Trophoblast cell (in vitro differentiated cells and primary cell): ENCODE results near the gene MAP7.

ENCODE experiments used
- DNase-seq, 2 donors: peaks; one replicate each; pipeline ENCODE4 v3.0.0-alpha.2; 2016
- H2AFZ ChIP-seq: 2 replicates; pipeline ENCODE4 v1.6.1; 2013; ENCODE audit warnings: low read length, moderate library complexity, mild to moderate bottlenecking; ENCODE audit not compliant: insufficient read depth, poor library complexity
- H2AK5ac ChIP-seq: 2 replicates; pipeline ENCODE4 v1.6.1; 2013; ENCODE audit warnings: mild to moderate bottlenecking, low read length
- H2BK120ac ChIP-seq: 2 replicates; pipeline ENCODE4 v1.6.1; 2013; ENCODE audit warnings: low read length, mild to moderate bottlenecking, moderate library complexity; ENCODE audit not compliant: insufficient read depth, poor library complexity
- H2BK12ac ChIP-seq: 2 replicates; pipeline ENCODE4 v1.6.1; 2013; ENCODE audit warnings: mild to moderate bottlenecking, low read length, moderate library complexity
- H2BK5ac ChIP-seq: 2 replicates; pipeline ENCODE4 v1.6.1; 2013; ENCODE audit warnings: low read length, low read depth, moderate library complexity, mild to moderate bottlenecking; ENCODE audit not compliant: poor library complexity
- H3K14ac ChIP-seq: 2 replicates; pipeline ENCODE4 v1.6.1; 2013; ENCODE audit warnings: mild to moderate bottlenecking, low read length
- H3K18ac ChIP-seq: 2 replicates; pipeline ENCODE4 v1.6.1; 2013; ENCODE audit warnings: mild to moderate bottlenecking, low read length
- H3K23ac ChIP-seq: 2 replicates; pipeline ENCODE4 v1.6.1; 2013; ENCODE audit warnings: low read length
- H3K27ac ChIP-seq: 2 replicates; pipeline ENCODE4 v1.5.1; 2013; ENCODE audit warnings: low read depth, mild to moderate bottlenecking, inconsistent platforms, low read length, moderate library complexity
- H3K27me3 ChIP-seq: 2 replicates; pipeline ENCODE4 v1.6.1; 2013; ENCODE audit warnings: inconsistent platforms, mild to moderate bottlenecking, low read length, moderate library complexity; ENCODE audit not compliant: insufficient read depth
- H3K36me3 ChIP-seq, 2 experiments: 1 replicate in 1 of 2; 2 replicates in 1 of 2; pipeline ENCODE4 v1.6.1; 2013; ENCODE audit warnings: low read length in 2 of 2, mild to moderate bottlenecking in 2 of 2, moderate library complexity in 1 of 2; ENCODE audit not compliant: insufficient read depth in 2 of 2, control insufficient read depth in 1 of 2
- H3K4ac ChIP-seq: 2 replicates; pipeline ENCODE4 v1.6.1; 2013; ENCODE audit warnings: low read depth, mild to moderate bottlenecking, low read length, moderate library complexity
- H3K4me1 ChIP-seq, 2 experiments: 1 replicate in 1 of 2; 2 replicates in 1 of 2; pipeline ENCODE4 v1.6.1; 2013; ENCODE audit warnings: low read length in 2 of 2, mild to moderate bottlenecking in 2 of 2, moderate library complexity in 1 of 2; ENCODE audit not compliant: insufficient read depth in 2 of 2, control insufficient read depth in 1 of 2
- H3K4me2 ChIP-seq: 2 replicates; pipeline ENCODE4 v1.6.1; 2013; ENCODE audit warnings: inconsistent platforms, mild to moderate bottlenecking, low read length, moderate library complexity
- H3K4me3 ChIP-seq: 2 replicates; pipeline ENCODE4 v1.5.1; 2013; ENCODE audit warnings: mild to moderate bottlenecking, low read depth, low read length, inconsistent platforms
- H3K79me1 ChIP-seq: one replicate; pipeline ENCODE4 v1.6.1; 2013; ENCODE audit warnings: low read length
- H3K79me2 ChIP-seq: 2 replicates; pipeline ENCODE4 v1.6.1; 2013; ENCODE audit warnings: low read length, mild to moderate bottlenecking; ENCODE audit not compliant: control insufficient read depth, insufficient read depth, poor library complexity
- H3K9ac ChIP-seq: 2 replicates; pipeline ENCODE4 v1.6.1; 2013; ENCODE audit warnings: mild to moderate bottlenecking, low read length
- H3K9me3 ChIP-seq: 2 replicates; pipeline ENCODE4 v1.6.1; 2013; ENCODE audit warnings: low read depth, mild to moderate bottlenecking, control low read depth, inconsistent platforms, low read length; ENCODE audit not compliant: insufficient read depth
- H4K12ac ChIP-seq: 2 replicates; pipeline ENCODE4 v1.6.1; 2013; ENCODE audit warnings: low read depth, mild to moderate bottlenecking, low read length, moderate library complexity
- H4K8ac ChIP-seq: 2 replicates; pipeline ENCODE4 v1.6.1; 2013; ENCODE audit warnings: low read depth, mild to moderate bottlenecking, low read length, moderate library complexity
- H4K91ac ChIP-seq: one replicate; pipeline ENCODE4 v1.6.1; 2013; ENCODE audit warnings: low read depth, mild to moderate bottlenecking, low read length, moderate library complexity
- WGBS: extraction: QIAGEN DNeasy Blood & Tissue Kit; methylation state at CpG from one replicate; pipeline ENCODE4 v1.1.7; 2013; ENCODE audit warnings: missing lambda C conversion rate; ENCODE audit not compliant: insufficient read length, insufficient coverage; ENCODE audit errors: extremely low coverage; 5-methylcytosine and 5-hydroxymethylcytosine counted together

The MAP7 gene

DNA sequence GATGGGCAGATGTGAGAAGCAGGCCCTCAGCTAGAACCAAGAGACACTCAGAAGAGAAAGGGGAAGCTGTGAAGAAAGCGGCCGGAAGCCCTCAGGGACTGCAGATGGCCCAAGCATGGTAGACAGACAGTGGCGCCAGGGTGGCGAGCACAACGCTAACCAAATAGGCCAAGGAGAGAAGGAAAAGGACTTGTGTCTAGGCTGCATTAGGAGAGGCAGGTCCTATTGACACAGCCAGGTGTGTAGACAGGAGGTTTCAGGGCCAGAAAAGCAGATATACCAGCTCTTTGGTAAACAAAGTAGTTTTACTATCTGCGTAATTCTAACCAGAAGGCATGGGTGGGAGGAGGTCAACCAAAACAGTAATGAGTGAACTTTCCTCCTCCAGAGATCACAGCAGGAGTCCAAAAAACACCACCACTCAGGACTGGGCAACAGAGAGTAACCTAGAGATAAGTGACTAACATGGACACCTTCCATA lies 15.8 kb upstream of the MAP7 start:
- no peak overlapping the region for H3K27ac ChIP-seq
- H3K36me3 ChIP-seq, result no peaks in the 10 kb centered on the region
- H3K79me1 ChIP-seq, result no peaks in the 10 kb centered on the region
- H3K23ac ChIP-seq, result no peak overlapping the region
- no peak overlapping the region for H3K4me3 ChIP-seq
- H3K4me2 ChIP-seq, result no peak overlapping the region
- H2AK5ac ChIP-seq, result no peak overlapping the region
- no peaks in the 10 kb centered on the region for H3K4me1 ChIP-seq
- H4K8ac ChIP-seq, result no peak overlapping the region
- no peak overlapping the region for H3K18ac ChIP-seq
- no peak overlapping the region for H2BK120ac ChIP-seq
- H2AFZ ChIP-seq, result no peak overlapping the region
- DNase-seq, result no peak
- no peaks in the 10 kb centered on the region for H3K9me3 ChIP-seq
- H3K79me2 ChIP-seq, result no peaks in the 10 kb centered on the region
- no peak overlapping the region for H4K12ac ChIP-seq
- WGBS, result no CpG with 5 or more reads among the region's 6 CpGs
- H2BK12ac ChIP-seq, result no peak overlapping the region
- H3K27me3 ChIP-seq, result no peaks in the 10 kb centered on the region
- no peak overlapping the region for H4K91ac ChIP-seq
- H2BK5ac ChIP-seq, result no peak overlapping the region
- H3K9ac ChIP-seq, result no peak overlapping the region
- no peak overlapping the region for H3K4ac ChIP-seq
- H3K14ac ChIP-seq, result no peak overlapping the region

DNA sequence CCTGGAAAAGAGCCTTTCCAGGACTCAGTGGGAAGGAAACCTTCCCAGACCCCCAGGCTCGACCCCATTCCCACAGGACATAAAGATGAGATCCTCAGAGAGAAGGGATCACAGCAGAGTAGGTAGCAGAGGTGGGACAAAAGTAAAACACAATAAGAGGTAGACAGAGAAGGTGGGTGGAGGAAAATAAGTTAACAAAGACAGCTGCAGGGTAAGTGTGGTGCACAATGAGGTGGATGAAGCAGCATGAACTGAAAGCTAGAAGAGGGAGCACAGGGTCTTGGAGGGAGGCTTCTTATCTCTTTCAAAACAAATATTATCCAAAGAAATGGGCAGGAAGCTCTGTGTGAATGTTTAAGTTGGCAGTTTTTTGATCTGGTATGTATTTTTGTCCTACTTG lies 14.0 kb upstream of the MAP7 start:
- no CpG with 5 or more reads among the region's 1 CpG for WGBS
- no peak overlapping the region for H3K4ac ChIP-seq
- H3K9me3 ChIP-seq, result no peaks in the 10 kb centered on the region
- no peaks in the 10 kb centered on the region for H3K4me1 ChIP-seq
- no peak for DNase-seq
- no peak overlapping the region for H2AFZ ChIP-seq
- no peak overlapping the region for H2BK5ac ChIP-seq
- H3K4me2 ChIP-seq, result no peak overlapping the region
- H3K79me2 ChIP-seq, result no peaks in the 10 kb centered on the region
- H2BK12ac ChIP-seq, result no peak overlapping the region
- H2BK120ac ChIP-seq, result no peak overlapping the region
- H2AK5ac ChIP-seq, result no peak overlapping the region
- H4K12ac ChIP-seq, result no peak overlapping the region
- no peak overlapping the region for H3K18ac ChIP-seq
- no peak overlapping the region for H4K91ac ChIP-seq
- no peak overlapping the region for H3K4me3 ChIP-seq
- H3K36me3 ChIP-seq, result no peaks in the 10 kb centered on the region
- H4K8ac ChIP-seq, result no peak overlapping the region
- no peak overlapping the region for H3K23ac ChIP-seq
- H3K14ac ChIP-seq, result no peak overlapping the region
- no peaks in the 10 kb centered on the region for H3K79me1 ChIP-seq
- H3K27me3 ChIP-seq, result no peaks in the 10 kb centered on the region
- H3K9ac ChIP-seq, result no peak overlapping the region
- H3K27ac ChIP-seq, result no peak overlapping the region

DNA sequence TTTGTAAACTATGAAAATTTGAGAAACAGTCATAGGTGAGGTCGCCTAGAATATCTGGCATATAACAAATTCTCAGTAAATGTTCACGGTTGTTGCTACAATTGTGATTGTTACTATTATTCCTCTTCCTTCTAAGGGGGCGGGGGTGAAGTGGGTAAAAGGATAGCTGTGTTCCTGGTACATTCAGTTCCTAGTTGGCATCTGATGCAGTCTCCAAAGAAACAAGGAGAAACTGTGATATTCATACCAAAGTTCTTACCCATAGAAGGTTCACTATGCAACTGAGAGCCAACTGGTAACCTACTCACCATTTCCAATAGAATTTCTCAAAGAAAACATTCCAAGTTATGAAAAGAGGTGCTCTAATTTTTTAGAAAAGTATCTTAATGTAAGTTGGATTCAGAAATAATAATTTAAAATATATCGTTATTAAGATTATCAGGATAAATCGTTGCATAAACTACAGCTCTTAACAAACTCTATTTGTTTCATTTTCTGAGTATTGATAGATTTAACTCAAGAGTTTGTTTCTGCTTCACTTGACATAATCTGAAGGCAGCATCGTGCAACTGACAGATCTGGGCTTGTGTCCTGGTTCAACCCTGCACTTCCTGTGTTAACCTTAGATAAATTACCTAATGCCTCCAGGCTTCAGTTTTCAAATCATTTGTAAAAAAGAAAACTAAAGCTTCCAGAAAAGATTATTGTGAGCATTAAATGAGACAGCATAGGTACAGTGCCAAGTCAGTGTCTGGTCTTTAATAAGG lies 13.3 kb upstream of the MAP7 start:
- H3K23ac ChIP-seq, result no peak overlapping the region
- H3K4me2 ChIP-seq, result no peak overlapping the region
- H3K9ac ChIP-seq, result no peak overlapping the region
- H3K4me3 ChIP-seq, result no peak overlapping the region
- no peak overlapping the region for H2BK5ac ChIP-seq
- no peak overlapping the region for H4K12ac ChIP-seq
- H3K79me1 ChIP-seq, result no peaks in the 10 kb centered on the region
- WGBS, result no CpG with 5 or more reads among the region's 6 CpGs
- H4K8ac ChIP-seq, result no peak overlapping the region
- H4K91ac ChIP-seq, result no peak overlapping the region
- H3K36me3 ChIP-seq, result no peaks in the 10 kb centered on the region
- H3K79me2 ChIP-seq, result no peaks in the 10 kb centered on the region
- no peak overlapping the region for H3K18ac ChIP-seq
- no peak overlapping the region for H3K4ac ChIP-seq
- H3K27ac ChIP-seq, result no peak overlapping the region
- H2AK5ac ChIP-seq, result no peak overlapping the region
- H3K27me3 ChIP-seq, result no peaks in the 10 kb centered on the region
- H2BK120ac ChIP-seq, result no peak overlapping the region
- DNase-seq, result no peak
- H3K14ac ChIP-seq, result no peak overlapping the region
- H3K9me3 ChIP-seq, result no peaks in the 10 kb centered on the region
- no peak overlapping the region for H2BK12ac ChIP-seq
- no peak overlapping the region for H2AFZ ChIP-seq
- no peaks in the 10 kb centered on the region for H3K4me1 ChIP-seq

DNA sequence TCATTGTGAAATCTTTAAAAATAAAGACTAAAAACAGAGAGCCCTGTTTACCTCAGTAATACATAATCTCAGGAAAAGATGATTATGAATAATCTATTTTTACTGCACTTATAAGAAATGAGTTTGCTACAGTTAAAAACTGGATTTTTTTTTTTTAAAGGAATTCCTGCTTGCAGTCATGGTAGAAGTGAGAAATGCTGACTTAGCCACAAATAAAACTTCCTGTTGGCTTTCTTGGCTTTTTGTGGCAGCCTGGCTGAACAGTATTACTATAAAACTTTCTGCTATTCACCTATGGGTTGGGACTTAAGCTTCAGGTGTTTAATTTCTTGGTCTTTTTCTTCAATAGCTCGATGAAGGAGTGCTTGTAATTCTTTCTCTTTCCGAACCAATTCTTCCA lies 12.0 kb upstream of the MAP7 start:
- Histone ChIP-seq H2BK12ac (no peak overlapping the region), H3K9ac (no peak overlapping the region), H2AK5ac (no peak overlapping the region), H3K79me2 (no peaks in the 10 kb centered on the region), H3K9me3 (no peaks in the 10 kb centered on the region), H4K91ac (no peak overlapping the region), H3K27me3 (no peaks in the 10 kb centered on the region), H3K4ac (no peak overlapping the region), H2AFZ (no peak overlapping the region), H3K23ac (no peak overlapping the region), H3K27ac (no peak overlapping the region), H3K18ac (no peak overlapping the region), H3K4me3 (no peak overlapping the region), H2BK120ac (no peak overlapping the region), H3K4me1 (no peaks in the 10 kb centered on the region), H4K8ac (no peak overlapping the region), H3K14ac (no peak overlapping the region), H3K4me2 (no peak overlapping the region), H2BK5ac (no peak overlapping the region), H3K79me1 (no peaks in the 10 kb centered on the region), H3K36me3 (no peaks in the 10 kb centered on the region), H4K12ac (no peak overlapping the region)
- DNase-seq, result no peak
- WGBS, result no CpG with 5 or more reads among the region's 2 CpGs
